VCaP (cell line): ENCODE measurements around the gene CPXM2.

Experiments
- H3K27ac ChIP-seq: fragments of 450-650 bp; 2 replicates; pipeline ENCODE4 v1.5.1; 2017
- TF ChIP-seq, protein P1 (sequence below): fragments of 450-650 bp; conservative IDR thresholded peaks from 2 replicates; pipeline ENCODE4 v1.5.1; 2017; ENCODE audit warnings: mild to moderate bottlenecking, moderate library complexity

CPXM2 gene

DNA sequence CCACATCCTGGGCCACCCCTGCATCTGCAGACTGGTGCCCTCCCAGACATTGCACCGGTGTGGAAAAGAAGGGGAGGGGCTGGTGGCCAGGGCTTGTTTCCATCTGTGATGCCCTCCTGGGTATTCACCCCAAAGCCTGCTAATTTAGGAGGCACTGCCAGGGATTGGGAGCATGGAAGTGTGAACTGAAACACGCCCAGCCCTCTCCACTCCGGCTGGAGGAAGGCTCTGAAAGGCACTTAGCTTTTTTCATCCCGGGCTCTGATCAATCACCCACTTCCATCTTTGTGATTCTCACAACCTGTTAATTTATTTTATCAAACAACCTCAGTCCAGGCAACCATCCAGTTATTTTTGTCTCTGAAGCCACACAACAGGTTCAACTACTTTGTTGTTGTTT is 20.9 kb upstream of the CPXM2 start:
- no peak overlapping the region for H3K27ac ChIP-seq
- TF ChIP-seq, protein P1, sequence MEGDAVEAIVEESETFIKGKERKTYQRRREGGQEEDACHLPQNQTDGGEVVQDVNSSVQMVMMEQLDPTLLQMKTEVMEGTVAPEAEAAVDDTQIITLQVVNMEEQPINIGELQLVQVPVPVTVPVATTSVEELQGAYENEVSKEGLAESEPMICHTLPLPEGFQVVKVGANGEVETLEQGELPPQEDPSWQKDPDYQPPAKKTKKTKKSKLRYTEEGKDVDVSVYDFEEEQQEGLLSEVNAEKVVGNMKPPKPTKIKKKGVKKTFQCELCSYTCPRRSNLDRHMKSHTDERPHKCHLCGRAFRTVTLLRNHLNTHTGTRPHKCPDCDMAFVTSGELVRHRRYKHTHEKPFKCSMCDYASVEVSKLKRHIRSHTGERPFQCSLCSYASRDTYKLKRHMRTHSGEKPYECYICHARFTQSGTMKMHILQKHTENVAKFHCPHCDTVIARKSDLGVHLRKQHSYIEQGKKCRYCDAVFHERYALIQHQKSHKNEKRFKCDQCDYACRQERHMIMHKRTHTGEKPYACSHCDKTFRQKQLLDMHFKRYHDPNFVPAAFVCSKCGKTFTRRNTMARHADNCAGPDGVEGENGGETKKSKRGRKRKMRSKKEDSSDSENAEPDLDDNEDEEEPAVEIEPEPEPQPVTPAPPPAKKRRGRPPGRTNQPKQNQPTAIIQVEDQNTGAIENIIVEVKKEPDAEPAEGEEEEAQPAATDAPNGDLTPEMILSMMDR, result no peak

DNA sequence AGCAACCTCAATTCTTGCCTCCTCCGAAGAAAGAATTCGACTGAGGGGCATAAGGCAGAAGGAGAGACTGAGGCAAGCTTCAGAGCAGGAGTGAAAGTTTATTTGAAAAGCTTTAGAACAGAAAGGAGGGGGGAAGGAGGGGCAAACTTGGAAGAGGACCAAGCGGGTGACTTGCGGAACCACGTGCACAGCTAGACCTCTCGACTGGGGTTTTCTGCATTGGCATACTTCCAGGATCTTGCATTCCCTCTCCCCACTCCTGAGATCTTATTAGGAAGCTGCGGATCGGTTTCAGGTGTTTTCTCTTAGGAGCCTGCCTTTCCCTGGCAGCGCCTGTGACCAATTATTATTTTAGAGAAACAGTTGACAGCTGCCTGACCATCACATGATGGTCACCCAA is 20.3 kb upstream of the CPXM2 start:
- H3K27ac ChIP-seq, result no peak overlapping the region
- TF ChIP-seq, protein P1, result no peak

DNA sequence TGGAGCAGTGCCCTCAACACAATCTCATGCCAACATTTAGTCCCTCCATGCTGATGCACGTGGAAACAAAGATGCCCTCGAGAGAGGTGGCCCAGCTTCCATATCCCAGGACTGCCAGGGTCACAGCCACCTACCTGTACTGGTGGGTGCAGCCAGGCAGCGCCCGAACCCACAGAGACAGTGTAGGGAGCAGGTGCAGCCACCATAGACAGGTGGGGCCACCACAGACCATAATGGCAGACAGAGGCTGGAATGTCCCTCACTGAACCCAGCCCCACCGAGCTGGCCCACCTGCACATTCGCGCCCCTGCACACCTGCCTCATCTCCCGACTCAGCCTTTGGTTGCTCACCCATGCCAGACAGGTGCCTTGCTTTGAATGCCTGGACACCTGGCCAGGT is 18.3 kb upstream of the CPXM2 start:
- no peak overlapping the region for H3K27ac ChIP-seq
- TF ChIP-seq, protein P1, result no peak

DNA sequence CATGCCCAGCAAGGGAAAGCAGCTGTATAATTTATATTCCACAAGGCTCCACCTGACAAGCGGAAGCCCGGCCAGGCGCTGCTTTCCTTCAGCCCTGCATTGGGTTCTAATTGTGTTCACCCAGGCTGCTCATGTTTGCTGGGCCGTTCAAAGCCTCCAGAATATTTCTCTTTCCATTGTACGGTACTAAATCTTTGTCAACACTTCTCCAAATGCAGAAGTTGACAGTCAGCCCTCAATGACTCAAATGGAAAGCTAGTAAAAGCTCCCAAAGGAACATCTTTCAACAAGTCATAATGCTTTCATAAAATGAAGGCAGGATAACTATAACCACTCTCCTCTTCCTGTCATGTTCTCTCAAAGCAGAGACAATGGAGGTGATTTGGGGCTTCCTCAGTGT is 17.8 kb upstream of the CPXM2 start:
- H3K27ac ChIP-seq, result no peak overlapping the region
- TF ChIP-seq, protein P1, result no peak

DNA sequence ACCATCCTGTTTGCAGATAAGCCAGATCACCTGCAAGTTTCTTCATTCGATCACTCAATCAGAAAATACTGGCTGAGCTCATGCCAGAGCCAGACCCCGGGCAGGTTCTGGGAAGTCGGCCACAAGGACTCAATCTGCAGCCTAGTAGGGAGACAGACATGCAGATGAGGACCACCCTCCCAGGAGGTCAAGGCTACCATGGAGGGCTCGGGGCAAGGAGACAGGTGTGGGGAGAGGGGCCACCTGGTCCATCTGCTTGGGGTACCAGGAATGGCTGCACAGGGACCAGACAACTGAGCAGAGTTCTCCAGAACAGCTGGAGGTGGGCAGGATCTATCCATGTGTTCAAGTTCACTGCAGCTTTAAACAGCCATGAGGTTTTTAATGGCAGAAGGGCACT is 16.8 kb upstream of the CPXM2 start:
- TF ChIP-seq, protein P1, result no peak
- H3K27ac ChIP-seq, result no peak overlapping the region

DNA sequence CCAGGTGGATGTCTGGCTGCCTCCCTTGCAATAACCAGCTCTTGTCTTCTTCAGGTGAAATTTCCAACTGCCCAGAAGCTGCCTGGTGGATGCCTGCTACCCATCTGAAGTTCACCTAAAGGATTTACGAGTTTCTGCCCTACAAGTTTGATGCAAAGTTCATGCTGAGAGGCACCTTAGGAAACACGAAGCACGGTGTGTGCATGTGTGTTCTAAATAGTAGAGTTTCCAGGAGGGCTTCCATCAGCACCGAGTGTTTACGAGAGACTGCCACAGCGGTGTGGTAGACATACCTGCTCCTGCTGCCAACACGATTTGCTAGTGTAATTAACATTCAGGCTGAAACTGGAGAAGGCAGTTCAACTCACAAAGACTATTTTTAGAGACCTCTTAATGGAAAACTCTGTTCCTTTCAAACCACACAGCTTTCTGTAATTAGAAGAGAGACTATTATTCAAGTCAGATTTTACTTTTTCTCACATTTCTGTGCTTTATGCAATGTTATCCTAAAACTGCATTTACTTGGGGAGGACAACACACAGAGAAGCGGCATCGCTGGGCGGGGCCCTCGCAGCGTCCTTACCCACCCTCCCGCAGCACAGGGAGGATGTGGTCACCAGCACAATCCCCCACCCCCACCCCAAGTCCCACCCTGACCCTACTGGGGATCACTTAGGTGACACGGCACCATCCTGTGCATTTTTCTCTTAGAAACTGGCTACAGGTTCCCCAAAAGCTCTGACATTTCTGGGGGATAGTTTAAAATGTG is 15.5 kb upstream of the CPXM2 start:
- TF ChIP-seq, protein P1, result no peak
- no peak overlapping the region for H3K27ac ChIP-seq

DNA sequence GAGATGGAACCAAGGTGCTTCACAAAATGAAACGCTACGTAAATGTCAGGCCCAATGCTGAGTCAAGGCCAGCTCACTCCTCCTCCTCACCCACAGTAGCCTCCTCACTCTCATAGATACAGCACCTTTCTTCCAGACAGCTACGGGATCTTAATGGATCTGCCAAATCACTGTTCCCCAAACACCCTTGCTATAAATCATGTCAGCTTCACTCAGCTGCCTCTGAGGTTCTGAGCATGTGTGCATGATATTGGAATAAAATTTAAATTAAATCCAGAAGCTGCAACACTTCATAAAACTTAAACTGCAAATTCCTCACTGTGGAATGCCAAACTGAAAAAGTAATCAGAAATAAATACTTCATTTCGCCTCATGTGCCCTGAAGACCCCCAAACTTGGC is 14.7 kb upstream of the CPXM2 start:
- H3K27ac ChIP-seq, result no peak overlapping the region
- TF ChIP-seq, protein P1, result no peak
